NCI-H345 (cell line): Measurements from ENCODE around the gene HTR3B.
"Not testable (repeated sequence)": the region's sequence is repeated elsewhere in the genome, so short reads cannot be mapped to it uniquely, and the experiment has no call there.

Experiments
- DNase-seq: peaks from one replicate; lab custom pipeline; 2025; lab: John Stamatoyannopoulos, UW

Gene HTR3B

GRCh38 chr11:113904379-113905101 lies at the start of gene HTR3B:
HTR3B (plus strand) TSS chr11:113904796; CDS start chr11:113904934, 138 bp downstream.
- DNase-seq = no peak

GRCh38 chr11:113855803-113856202 lies 48.8 kb upstream of the HTR3B start:
- no peak for DNase-seq

DNA sequence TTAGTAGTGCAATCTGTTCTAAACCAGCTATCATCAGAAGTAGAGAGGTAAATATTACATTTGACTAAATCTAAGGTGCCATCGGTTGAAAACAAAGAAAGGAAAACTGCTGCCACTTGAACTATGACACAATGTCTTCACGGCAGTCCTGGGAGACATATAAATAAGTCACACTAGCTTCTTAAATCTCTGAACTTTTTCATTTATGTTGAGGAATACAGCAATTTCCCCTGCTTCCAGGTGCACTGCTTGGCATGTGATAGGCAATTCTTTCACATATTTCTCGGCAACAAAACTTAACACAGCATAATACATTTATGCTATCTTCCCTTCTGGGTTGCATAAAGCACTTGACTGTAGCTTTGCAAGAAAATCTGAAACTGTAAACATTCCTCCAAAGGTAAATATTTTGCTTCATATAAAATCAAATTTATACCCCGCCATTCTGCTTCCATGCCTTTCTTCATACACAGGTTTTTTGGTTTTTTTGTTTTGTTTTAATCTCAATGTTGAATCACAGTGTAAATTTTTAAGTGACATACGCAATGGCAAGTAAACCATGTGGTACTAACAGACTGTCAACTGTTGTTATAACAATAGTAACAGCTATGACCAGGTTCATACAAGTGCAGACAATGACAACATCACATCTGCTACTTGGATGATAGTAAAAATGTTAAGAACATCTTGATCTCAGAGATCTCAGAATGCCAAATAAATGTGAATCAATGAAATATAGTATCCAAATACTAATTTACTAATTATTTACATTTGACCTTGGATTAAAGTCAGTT lies 47.4 kb upstream of the HTR3B start:
- no peak for DNase-seq

GRCh38 chr11:113859665-113860064 lies 44.9 kb upstream of the HTR3B start:
- no peak for DNase-seq

GRCh38 chr11:113862435-113862834 lies 42.2 kb upstream of the HTR3B start:
- DNase-seq = peak; percentile 59

GRCh38 chr11:113864410-113864809 lies 40.2 kb upstream of the HTR3B start:
- DNase-seq = no peak

GRCh38 chr11:113865873-113866272 lies 38.7 kb upstream of the HTR3B start:
- no peak for DNase-seq

DNA sequence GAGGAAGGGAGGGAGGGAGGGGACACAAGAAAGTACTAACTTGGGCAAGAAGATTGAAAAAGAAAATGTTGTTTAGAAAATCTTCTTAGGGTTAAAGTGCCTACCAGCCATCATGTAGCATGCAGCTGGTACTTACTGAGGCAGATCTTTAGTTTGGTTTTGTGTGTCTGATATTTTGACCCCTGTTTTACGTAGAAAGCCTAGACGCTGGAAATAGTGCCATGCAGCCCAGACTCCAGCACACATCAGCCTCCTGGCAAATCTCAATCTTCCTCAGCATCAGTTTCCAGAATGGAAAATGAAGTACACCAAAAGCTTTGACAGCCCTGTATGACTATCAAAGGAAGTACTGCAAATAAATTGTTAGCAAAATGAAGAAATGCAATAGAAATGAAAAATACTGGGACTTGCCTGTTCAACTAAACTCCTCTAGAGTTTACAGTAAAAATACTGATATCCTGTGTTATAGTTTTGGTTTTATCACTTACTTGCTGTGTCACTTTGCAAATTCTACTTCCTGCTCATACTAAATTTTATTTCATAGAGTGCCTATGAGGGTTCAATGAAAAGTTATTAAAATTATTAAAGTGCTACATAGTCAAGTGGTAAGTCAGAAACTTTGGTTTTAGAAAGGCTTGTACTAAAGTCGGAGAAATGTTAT lies 36.6 kb upstream of the HTR3B start:
- DNase-seq = no peak

DNA sequence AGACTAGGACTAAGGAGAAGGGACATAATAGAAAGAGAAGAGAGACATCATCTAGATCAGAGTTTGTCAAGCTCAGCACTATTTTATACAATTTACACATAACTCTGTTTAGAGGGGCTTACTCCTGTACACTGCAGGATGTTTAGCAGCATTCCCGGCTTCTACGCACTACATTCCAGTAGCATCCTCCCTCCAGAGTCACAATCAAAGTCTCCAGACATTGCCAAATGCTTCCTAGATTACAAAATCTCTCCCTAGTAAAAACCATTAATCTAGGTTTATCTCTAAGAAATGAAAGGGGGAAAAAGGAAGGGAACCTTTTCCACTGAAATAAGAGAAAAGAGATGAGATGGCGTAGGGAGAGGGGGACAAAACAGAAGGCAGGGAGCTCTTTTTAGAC lies 33.3 kb upstream of the HTR3B start:
- DNase-seq = no peak

DNA sequence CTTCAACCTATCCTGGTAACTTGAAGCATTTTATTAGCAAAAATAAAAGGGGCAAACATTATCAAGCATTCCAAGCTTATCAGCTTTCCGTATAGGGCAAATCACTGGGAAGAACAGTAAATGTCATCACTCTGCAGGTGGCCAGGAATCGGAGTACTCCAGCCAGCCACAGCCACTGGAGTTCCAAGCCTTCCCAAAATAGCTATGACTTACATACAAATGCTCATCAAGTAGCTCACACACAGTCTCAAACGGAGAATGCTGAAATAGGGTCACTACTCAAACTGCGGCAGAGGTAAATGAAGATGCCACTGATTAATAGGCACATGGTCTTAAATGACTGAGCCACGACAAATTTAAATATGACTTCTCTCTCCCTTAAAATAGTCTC lies 31.4 kb upstream of the HTR3B start:
- DNase-seq = no peak

GRCh38 chr11:113874096-113874495 lies 30.5 kb upstream of the HTR3B start:
- no peak for DNase-seq

DNA sequence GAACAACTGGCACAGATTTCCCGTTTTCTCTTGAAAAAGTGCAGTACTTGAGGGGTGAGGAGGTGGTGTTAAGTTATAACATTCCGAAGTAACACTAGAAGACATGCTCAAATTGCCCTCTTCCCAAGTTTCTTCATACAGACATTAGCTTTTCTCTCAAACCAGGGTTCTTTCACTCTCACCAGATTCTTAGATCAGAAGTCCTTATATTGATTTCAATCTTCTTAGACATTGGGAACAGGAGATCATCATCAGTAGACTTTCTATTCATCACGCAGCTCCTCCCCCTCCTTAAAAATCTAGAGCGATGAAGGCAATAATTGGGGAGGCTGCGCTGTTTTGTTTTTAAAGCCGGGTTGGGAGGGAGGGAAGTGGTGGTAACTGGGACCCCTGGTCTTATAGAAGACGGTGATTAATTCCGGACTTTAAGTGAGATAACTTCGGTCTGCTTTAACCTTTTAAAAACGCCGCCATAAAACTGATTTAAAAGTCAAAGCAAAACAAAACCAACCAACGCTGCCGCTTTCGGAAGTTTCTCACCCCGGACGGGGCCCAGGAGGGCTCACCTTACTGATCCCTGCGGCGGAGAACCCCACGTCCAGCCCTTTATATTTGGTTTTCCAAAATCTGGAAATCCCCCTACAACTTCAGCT lies 29.9 kb upstream of the HTR3B start:
- no peak for DNase-seq

GRCh38 chr11:113875234-113876073 lies 29.1 kb upstream of the HTR3B start, which contains the start of gene USP28:
USP28 (minus strand) TSS chr11:113875572; CDS start chr11:113875501, 71 bp downstream.
- DNase-seq = peak; percentile 96

GRCh38 chr11:113876074-113876797 lies 28.4 kb upstream of the HTR3B start:
- no peak for DNase-seq

- DNase-seq = no peak
These were observed 27.6 kb upstream of the HTR3B start for GRCh38 chr11:113876798-113877669.

- no peak for DNase-seq
These were observed 26.9 kb upstream of the HTR3B start for GRCh38 chr11:113877670-113878055.

DNA sequence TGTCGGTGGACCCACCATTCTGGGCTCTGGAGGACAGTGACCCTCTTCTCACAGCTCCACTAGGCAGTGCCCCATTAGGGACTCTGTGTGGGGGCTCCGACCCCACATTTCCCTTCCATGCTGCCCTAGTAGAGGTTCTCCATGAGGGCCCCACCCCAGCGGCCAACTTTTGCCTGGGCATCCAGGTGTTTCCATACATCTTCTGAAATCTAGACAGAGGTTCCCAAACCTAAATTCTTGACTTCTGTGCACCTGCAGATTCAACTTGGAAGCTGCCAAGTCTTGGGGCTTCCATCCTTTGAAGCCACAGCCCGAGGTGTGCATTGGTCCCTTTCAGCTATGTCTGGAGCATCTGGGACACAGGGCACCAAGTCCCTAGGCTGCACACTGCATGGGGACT lies 25.1 kb upstream of the HTR3B start:
- DNase-seq = not testable (repeated sequence)

- DNase-seq = no peak
These were observed 23.6 kb upstream of the HTR3B start for GRCh38 chr11:113880971-113881370.

DNA sequence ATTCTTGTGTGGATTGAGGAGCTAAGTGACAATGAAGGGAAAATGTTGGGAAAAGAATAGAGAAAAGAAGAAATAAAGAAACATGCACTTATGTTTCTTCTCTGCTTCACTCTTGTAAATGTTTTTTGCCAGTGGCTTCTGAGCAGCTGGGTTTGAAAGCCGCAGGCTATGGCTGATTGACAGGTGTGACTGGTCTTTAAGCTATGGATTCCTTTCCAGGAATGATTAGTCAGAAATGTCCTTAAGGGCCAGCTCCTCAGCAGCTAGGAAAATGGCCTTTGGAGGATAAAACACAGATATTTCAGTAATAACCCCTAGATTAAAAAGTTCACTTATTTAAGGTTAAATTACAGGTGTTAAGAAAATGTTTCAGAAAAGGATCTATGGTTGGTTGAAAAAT lies 22.7 kb upstream of the HTR3B start:
- DNase-seq = no peak

DNA sequence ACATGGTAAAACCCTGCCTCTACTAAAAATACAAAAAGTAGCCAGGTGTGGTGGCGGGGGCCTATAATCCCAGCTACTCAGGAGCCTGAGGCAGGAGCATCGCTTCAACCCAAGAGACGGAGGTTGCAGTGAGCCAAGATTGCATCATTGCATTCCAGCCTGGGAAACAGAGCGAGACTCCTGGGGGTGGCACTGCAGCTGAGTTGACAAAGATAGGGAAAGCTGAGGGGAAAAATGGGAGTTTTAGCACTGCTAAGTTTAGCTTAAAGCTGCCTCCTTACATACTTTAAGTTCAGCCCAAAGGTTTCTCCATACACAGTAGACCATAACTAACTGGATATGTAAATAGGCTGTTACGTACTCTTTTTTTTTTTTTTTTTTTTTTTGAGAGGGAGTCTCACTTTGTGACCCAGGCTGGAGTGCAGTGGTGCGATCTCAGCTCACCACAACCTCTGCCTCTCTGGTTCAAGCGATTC lies 20.2 kb upstream of the HTR3B start:
- DNase-seq = no peak
